HepG2 (cell line): ENCODE measurements around the gene GDPD5. TPM values are rescaled to one million over a fixed set of nuclear protein-coding genes. Genes with fewer than 3 reads are reported as not detected.
A peak's percentile ranks its signal among the peaks of the same experiment; 100 is the strongest.

Experiments used
- AGO2 ChIP-seq: fragments of 200-400 bp; formaldehyde crosslinking; optimal IDR thresholded peaks from 2 replicates; pipeline ENCODE3; 2017; ENCODE audit warnings: mild to moderate bottlenecking, low read depth, low read length, moderate library complexity
- BORCS8-MEF2B ChIP-seq: sonication (generic); formaldehyde crosslinking; IDR thresholded peaks from 2 replicates; pipeline ENCODE4 v1.8.0; 2022; ENCODE audit warnings: mild to moderate bottlenecking, missing genetic modification reagents
- CCDC6 ChIP-seq: sonication (generic); formaldehyde crosslinking; IDR thresholded peaks from 2 replicates; pipeline ENCODE4 v1.8.1; 2022; ENCODE audit warnings: mild to moderate bottlenecking, missing genetic modification reagents, moderate library complexity
- HNRNPH1 ChIP-seq: fragments of 200-400 bp; formaldehyde crosslinking; optimal IDR thresholded peaks from 2 replicates; pipeline ENCODE3; 2017; ENCODE audit warnings: mild to moderate bottlenecking, low read depth, low read length
- HOMEZ ChIP-seq: IDR thresholded peaks from 2 replicates; pipeline ENCODE4 v1.6.1; 2016; ENCODE audit warnings: low read depth
- HOXD1 ChIP-seq: sonication (generic); formaldehyde crosslinking; IDR thresholded peaks from 2 replicates; pipeline ENCODE4 v1.5.0; 2020; ENCODE audit warnings: missing genetic modification reagents
- KDM1A ChIP-seq: IDR thresholded peaks from 2 replicates; pipeline ENCODE4 v1.6.1; 2016; ENCODE audit warnings: missing compliant biosample characterization
- MBD4 ChIP-seq: IDR thresholded peaks from 2 replicates; pipeline ENCODE4 v1.6.1; 2012; ENCODE audit warnings: low read length, inconsistent platforms, borderline replicate concordance
- MEIS1 ChIP-seq: sonication (generic); formaldehyde crosslinking; IDR thresholded peaks from 2 replicates; pipeline ENCODE4 v1.9.0; 2021; ENCODE audit warnings: mild to moderate bottlenecking, missing genetic modification reagents, moderate library complexity, borderline replicate concordance
- NR3C1 ChIP-seq: sonication (generic); formaldehyde crosslinking; IDR thresholded peaks from 2 replicates; pipeline ENCODE4 v1.4.0; 2020; ENCODE audit warnings: missing genetic modification reagents
- RBFOX2 ChIP-seq: fragments of 200-400 bp; formaldehyde crosslinking; IDR thresholded peaks from 2 replicates; pipeline ENCODE4 v1.6.1; 2017; ENCODE audit warnings: low read depth, mild to moderate bottlenecking, low read length
- SAFB2 ChIP-seq: sonication (generic); formaldehyde crosslinking; IDR thresholded peaks from 2 replicates; pipeline ENCODE4 v1.5.1; 2020; ENCODE audit warnings: missing genetic modification reagents, low read depth, mild to moderate bottlenecking, borderline replicate concordance
- TAF15 ChIP-seq: fragments of 200-400 bp; formaldehyde crosslinking; IDR thresholded peaks from one replicate; pipeline ENCODE4 v1.6.1; 2018; ENCODE audit warnings: mild to moderate bottlenecking, low read depth, low read length; ENCODE audit not compliant: poor library complexity, severe bottlenecking
- TBX2 ChIP-seq: sonication (generic); formaldehyde crosslinking; IDR thresholded peaks from 2 replicates; pipeline ENCODE4 v1.5.0; 2020; ENCODE audit warnings: missing genetic modification reagents, mild to moderate bottlenecking, borderline replicate concordance
- ZBTB21 ChIP-seq: sonication (generic); formaldehyde crosslinking; IDR thresholded peaks from 2 replicates; pipeline ENCODE4 v1.4.0; 2020; ENCODE audit warnings: missing genetic modification reagents
- ZBTB7A ChIP-seq: sonication (generic); formaldehyde crosslinking; IDR thresholded peaks from 2 replicates; pipeline ENCODE4 v1.8.0; 2022; ENCODE audit warnings: mild to moderate bottlenecking, missing genetic modification reagents
- ZMYM4 ChIP-seq: sonication (generic); formaldehyde crosslinking; IDR thresholded peaks from 2 replicates; pipeline ENCODE4 v1.8.1; 2023; ENCODE audit warnings: mild to moderate bottlenecking, missing genetic modification reagents
- ZNF160 ChIP-seq: sonication (generic); formaldehyde crosslinking; IDR thresholded peaks from 2 replicates; pipeline ENCODE4 v1.8.0; 2022; ENCODE audit warnings: mild to moderate bottlenecking, inconsistent platforms, missing genetic modification reagents
- ZNF276 ChIP-seq: sonication (generic); formaldehyde crosslinking; IDR thresholded peaks from 2 replicates; pipeline ENCODE4 v1.4.0; 2020; ENCODE audit warnings: mild to moderate bottlenecking, low read depth, missing genetic modification reagents
- ZNF572 ChIP-seq: sonication (generic); formaldehyde crosslinking; IDR thresholded peaks from 2 replicates; pipeline ENCODE4 v1.5.1; 2020; ENCODE audit warnings: mild to moderate bottlenecking, missing genetic modification reagents
- ZNF720 ChIP-seq: sonication (generic); formaldehyde crosslinking; IDR thresholded peaks from 2 replicates; pipeline ENCODE4 v1.4.0; 2020; ENCODE audit warnings: missing genetic modification reagents
- ZNF768 ChIP-seq: sonication (generic); formaldehyde crosslinking; IDR thresholded peaks from 2 replicates; pipeline ENCODE4 v1.4.0; 2020; ENCODE audit warnings: missing genetic modification reagents
- ZNF839 ChIP-seq: sonication (generic); formaldehyde crosslinking; IDR thresholded peaks from 2 replicates; pipeline ENCODE4 v1.4.0; 2020; ENCODE audit warnings: missing genetic modification reagents, mild to moderate bottlenecking, borderline replicate concordance
- polyA plus RNA-seq, 8 experiments: library from polyadenylated mRNA; depleted of rRNA in 3 of 8; stranded (reverse) in 7 of 8; unstranded in 1 of 8; fragments of >200 nt; fragmentation: Illumina TruSeq in 4 of 8; extraction: Trizol in 4 of 8; gene quantifications; 2 replicates each; pipeline versions ENCODE4 v1.2.1 to v1.2.3, GENCODE V29; 2011 to 2016; ENCODE audit warnings: low read depth in 4 of 8, missing spikeins in 1 of 8, mixed read lengths in 1 of 8; ENCODE audit not compliant: insufficient read depth in 1 of 8
- total RNA-seq, 5 experiments: library from RNA; depleted of rRNA; stranded (reverse); fragments of >200 nt; fragmentation: Illumina TruSeq; extraction: Trizol; gene quantifications; 2 replicates each; pipeline ENCODE4 v1.2.3, GENCODE V29; 2016; ENCODE audit warnings: low read depth in 1 of 5
- TF ChIP-seq, protein P1 (sequence below): sonication (generic); formaldehyde crosslinking; IDR thresholded peaks from 2 replicates; pipeline ENCODE4 v1.4.0; 2020; ENCODE audit warnings: missing genetic modification reagents, borderline replicate concordance
- TF ChIP-seq, protein P2 (sequence below): IDR thresholded peaks from 2 replicates; pipeline ENCODE4 v1.6.1; 2016; ENCODE audit warnings: control low read depth

The GDPD5 gene
- total and polyA plus RNA-seq, 2 of the 13 experiments (the other 11 are each of a cell fraction or from before 2014, with no cell fraction given), result 55.0 to 67.5 TPM

DNA sequence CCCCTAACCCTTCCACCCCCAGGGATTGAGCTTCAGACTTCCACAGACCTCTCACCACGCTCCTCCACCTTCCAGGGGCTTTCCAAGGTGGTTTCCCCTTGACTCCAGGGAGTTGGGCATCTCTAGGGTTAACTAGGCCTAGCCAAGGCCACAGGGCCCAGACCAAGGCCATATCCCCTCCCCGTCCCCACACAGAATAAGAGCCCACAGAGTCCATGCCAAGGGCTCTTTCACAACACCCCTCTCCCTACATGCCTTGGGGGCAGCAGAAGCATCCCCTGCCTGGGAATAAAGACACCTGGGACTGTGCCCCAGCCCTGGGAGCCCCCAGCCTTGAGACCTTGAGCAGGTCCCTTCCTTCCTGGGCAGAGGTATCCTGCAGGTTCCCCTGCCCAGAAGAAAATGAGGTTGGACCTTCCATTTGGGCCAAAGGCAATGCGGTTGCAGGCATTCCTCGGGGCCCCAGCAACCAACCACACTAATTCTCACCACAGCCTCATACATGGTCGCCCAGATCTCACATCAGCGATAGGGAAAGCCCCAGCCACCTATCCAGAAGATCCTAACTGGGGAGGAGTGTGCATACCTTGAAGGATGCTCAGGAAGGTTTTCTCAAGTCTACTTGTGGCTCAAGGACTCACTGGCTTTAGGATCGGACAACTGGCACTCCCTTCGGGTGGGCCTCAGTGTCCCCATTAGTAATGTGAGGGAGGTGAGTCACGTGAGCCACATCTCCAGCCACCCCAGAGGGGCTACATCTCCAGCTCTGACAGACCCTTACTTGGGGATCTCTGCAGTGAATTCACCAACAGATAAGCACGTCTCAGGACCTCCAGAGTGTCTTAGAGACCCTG, 1.7 kb downstream of the GDPD5 start (continued):
- no peak for TF ChIP-seq ZNF276 (CRISPR knock-in tag)
- no peak for TF ChIP-seq MBD4
- TF ChIP-seq, protein P1, sequence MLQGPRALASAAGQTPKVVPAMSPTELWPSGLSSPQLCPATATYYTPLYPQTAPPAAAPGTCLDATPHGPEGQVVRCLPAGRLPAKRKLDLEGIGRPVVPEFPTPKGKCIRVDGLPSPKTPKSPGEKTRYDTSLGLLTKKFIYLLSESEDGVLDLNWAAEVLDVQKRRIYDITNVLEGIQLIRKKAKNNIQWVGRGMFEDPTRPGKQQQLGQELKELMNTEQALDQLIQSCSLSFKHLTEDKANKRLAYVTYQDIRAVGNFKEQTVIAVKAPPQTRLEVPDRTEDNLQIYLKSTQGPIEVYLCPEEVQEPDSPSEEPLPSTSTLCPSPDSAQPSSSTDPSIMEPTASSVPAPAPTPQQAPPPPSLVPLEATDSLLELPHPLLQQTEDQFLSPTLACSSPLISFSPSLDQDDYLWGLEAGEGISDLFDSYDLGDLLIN (CRISPR knock-in tag), result no peak
- no peak for TF ChIP-seq ZNF839 (CRISPR knock-in tag)
- TF ChIP-seq BORCS8-MEF2B (CRISPR knock-in tag), result peak; percentile 63; the same call in 1 of the 2 replicates
- peak; percentile 56; the same call in 1 of the 2 replicates for TF ChIP-seq KDM1A (CRISPR knock-in tag)
- peak; percentile 59; the same call in 1 of the 2 replicates for TF ChIP-seq ZBTB7A (CRISPR knock-in tag)
- no peak for TF ChIP-seq ZNF572
- no peak for TF ChIP-seq SAFB2 (CRISPR knock-in tag)
- no peak for TF ChIP-seq CCDC6 (CRISPR knock-in tag)
- TF ChIP-seq NR3C1 (CRISPR knock-in tag), result no peak
- no peak for TF ChIP-seq RBFOX2
- TF ChIP-seq AGO2, result no peak
- 0 out of 2 replicates have a peak, but pooled peaks have one; percentile 44 for TF ChIP-seq ZMYM4 (CRISPR knock-in tag)
- no peak for TF ChIP-seq ZNF768
- no peak for TF ChIP-seq TAF15
- TF ChIP-seq, protein P2, sequence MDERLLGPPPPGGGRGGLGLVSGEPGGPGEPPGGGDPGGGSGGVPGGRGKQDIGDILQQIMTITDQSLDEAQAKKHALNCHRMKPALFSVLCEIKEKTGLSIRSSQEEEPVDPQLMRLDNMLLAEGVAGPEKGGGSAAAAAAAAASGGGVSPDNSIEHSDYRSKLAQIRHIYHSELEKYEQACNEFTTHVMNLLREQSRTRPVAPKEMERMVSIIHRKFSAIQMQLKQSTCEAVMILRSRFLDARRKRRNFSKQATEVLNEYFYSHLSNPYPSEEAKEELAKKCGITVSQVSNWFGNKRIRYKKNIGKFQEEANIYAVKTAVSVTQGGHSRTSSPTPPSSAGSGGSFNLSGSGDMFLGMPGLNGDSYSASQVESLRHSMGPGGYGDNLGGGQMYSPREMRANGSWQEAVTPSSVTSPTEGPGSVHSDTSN (CRISPR knock-in tag), result no peak
- no peak for TF ChIP-seq HOXD1 (CRISPR knock-in tag)
- TF ChIP-seq ZNF160 (CRISPR knock-in tag), result no peak
- TF ChIP-seq MEIS1 (CRISPR knock-in tag), result no peak; the same call in 1 of the 2 replicates
- no peak for TF ChIP-seq ZNF720 (CRISPR knock-in tag)
- peak; percentile 92 for TF ChIP-seq TBX2 (CRISPR knock-in tag)
- no peak for TF ChIP-seq HNRNPH1
- no peak for TF ChIP-seq ZBTB21 (CRISPR knock-in tag)
- no peak for TF ChIP-seq HOMEZ
